ENCODE results near the gene LRBA.

The LRBA gene

DNA sequence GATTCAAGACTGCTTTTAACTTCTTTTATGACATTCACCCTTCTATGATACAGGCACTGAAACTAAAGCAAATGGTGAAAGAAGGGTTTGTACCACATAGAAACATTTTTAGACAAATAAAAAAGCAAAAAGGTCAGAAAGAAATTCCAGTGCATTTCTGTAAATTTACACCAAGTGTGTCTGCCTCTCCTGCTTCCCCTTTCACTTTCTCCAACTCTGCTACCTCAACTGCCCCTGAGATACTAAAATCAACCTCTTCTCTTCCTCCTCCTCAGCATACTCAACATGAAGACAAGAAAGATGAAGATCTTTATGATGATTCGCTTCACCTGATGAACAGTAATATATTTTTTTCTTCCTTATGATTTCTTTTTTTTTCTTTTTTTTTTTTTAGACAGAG lies 187.9 kb downstream of the LRBA start:
- TF ChIP-seq, protein P1, sequence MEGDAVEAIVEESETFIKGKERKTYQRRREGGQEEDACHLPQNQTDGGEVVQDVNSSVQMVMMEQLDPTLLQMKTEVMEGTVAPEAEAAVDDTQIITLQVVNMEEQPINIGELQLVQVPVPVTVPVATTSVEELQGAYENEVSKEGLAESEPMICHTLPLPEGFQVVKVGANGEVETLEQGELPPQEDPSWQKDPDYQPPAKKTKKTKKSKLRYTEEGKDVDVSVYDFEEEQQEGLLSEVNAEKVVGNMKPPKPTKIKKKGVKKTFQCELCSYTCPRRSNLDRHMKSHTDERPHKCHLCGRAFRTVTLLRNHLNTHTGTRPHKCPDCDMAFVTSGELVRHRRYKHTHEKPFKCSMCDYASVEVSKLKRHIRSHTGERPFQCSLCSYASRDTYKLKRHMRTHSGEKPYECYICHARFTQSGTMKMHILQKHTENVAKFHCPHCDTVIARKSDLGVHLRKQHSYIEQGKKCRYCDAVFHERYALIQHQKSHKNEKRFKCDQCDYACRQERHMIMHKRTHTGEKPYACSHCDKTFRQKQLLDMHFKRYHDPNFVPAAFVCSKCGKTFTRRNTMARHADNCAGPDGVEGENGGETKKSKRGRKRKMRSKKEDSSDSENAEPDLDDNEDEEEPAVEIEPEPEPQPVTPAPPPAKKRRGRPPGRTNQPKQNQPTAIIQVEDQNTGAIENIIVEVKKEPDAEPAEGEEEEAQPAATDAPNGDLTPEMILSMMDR (IDR thresholded peaks at IDR 0.05; ENCODE audit: low read depth, low read length, missing control alignments) = no peak
- in situ Hi-C loops (cut with HindIII; ENCODE audit: low sequenced_read_pairs) = no loop called here
- no peak overlapping the region for H3K4me3 ChIP-seq (ENCODE audit: low read depth, low read length)
- no peak for DNase-seq (ENCODE audit: low read depth)

DNA sequence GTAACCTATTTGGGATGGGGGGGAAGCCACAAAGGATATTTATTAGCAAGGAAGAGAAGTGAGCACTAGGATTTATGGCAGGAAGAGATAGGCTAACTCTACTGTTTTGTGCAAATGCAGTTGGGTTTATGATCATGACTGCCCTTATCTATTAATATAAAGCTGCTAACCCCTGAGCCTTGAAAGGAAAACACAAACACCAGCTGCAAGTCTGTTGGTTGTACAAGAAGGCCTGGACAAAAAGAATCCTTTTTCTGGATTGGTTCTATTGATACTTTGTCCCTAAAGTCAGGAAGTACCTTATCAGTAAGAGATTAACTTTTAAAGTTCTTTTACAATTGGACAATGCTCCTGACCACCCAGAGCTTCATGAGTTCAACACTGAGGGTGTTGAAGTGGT lies 188.8 kb downstream of the LRBA start:
- no peak overlapping the region for H3K4me3 ChIP-seq (ENCODE audit: low read depth, low read length)
- in situ Hi-C loops (cut with HindIII; ENCODE audit: low sequenced_read_pairs) = no loop called here
- no peak for DNase-seq (ENCODE audit: low read depth)
- TF ChIP-seq, protein P1 (IDR thresholded peaks at IDR 0.05; ENCODE audit: low read depth, low read length, missing control alignments) = no peak

DNA sequence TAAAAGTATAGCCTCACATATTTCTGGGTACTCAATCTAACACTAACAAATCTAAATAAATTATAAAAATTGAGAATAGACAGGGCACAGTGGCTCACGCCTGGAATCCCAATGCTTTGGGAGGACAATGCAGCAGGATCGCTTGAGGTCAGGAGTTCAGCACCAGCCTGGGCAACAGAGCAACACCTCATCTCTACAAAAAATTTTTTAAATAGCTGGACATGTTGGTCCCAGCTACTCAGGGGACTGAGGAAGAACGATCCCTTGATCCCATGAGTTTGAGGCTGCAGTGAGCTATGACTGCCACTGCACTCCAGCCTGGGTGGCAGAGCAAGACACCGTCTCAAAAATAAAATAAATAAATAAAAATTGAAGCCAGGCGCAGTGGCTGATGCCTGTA lies 192.7 kb downstream of the LRBA start:
- in situ Hi-C loops (cut with HindIII; ENCODE audit: low sequenced_read_pairs) = no loop called here
- H3K4me3 ChIP-seq (ENCODE audit: low read depth, low read length) = no peak overlapping the region
- DNase-seq (ENCODE audit: low read depth) = no peak
- TF ChIP-seq, protein P1 (IDR thresholded peaks at IDR 0.05; ENCODE audit: low read depth, low read length, missing control alignments) = no peak

DNA sequence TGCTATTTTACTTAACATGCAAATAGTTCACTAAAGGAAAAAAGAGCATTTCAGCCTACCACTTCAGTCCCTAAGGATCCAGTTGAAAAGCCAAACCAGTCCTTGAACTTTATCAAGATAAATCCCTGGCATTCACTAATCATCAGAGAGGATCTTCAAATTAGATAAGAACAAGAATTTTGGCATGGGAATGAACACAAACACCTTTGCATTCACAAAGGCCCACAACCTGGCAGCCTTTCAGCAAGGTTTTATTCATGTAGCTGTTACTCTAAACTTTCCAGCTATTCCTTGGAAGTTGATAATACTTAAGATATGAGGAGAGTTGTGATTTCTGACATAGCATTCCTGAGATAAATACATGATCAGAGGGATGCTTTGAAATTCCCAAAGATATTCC lies 193.4 kb downstream of the LRBA start:
- in situ Hi-C loops (cut with HindIII; ENCODE audit: low sequenced_read_pairs) = no loop called here
- no peak overlapping the region for H3K4me3 ChIP-seq (ENCODE audit: low read depth, low read length)
- no peak for DNase-seq (ENCODE audit: low read depth)
- TF ChIP-seq, protein P1 (IDR thresholded peaks at IDR 0.05; ENCODE audit: low read depth, low read length, missing control alignments) = no peak

DNA sequence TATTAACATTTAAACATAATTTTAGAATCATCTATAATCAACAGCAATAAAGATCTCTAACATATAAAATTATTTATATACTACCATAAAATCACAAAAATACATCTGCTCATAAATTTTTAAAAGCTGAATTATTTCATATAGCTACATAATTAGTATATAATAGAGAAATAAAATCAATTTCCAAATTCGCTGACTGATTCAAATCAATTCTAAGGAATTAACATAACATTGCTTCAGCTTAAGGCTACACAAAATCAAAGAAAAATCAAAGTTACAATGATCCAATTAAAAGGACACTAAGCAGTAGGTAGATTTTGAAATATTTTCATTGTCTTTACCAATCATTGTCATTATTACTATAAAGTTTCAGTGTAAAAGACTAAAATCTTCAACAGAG lies 194.7 kb downstream of the LRBA start:
- in situ Hi-C loops (cut with HindIII; ENCODE audit: low sequenced_read_pairs) = no loop called here
- H3K4me3 ChIP-seq (ENCODE audit: low read depth, low read length) = no peak overlapping the region
- DNase-seq (ENCODE audit: low read depth) = no peak
- TF ChIP-seq, protein P1 (IDR thresholded peaks at IDR 0.05; ENCODE audit: low read depth, low read length, missing control alignments) = no peak

DNA sequence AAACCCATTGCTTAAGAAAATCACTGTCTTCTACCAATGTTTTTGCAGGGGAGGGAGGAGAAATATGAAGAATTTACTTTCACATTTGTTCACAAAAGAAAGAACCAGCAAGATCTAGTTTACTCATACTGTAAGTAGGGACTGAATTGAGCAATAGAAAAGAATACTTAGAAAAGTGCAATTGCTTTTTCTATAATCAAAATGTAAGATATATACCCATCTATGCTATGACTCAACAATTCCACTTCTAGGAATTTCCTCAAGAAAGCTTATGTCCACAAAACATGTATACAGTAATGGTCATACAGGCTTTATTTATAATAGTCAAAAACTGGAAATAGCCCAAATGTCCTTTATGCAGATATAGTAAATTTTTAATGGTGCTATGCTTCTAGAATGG lies 196.4 kb downstream of the LRBA start:
- in situ Hi-C loops (cut with HindIII; ENCODE audit: low sequenced_read_pairs) = no loop called here
- no peak overlapping the region for H3K4me3 ChIP-seq (ENCODE audit: low read depth, low read length)
- no peak for DNase-seq (ENCODE audit: low read depth)
- TF ChIP-seq, protein P1 (IDR thresholded peaks at IDR 0.05; ENCODE audit: low read depth, low read length, missing control alignments) = no peak

Measured in astrocyte of the cerebellum (primary cell).